ENCODE measurements around the gene FOXD2.

Gene FOXD2

GRCh38 chr1:47465605-47466004 lies 27.8 kb downstream of the FOXD2 start:
- no peak for DNase-seq (ENCODE audit: low read depth in 2 of 2)

GRCh38 chr1:47468709-47469389 lies 31.0 kb downstream of the FOXD2 start:
- DNase-seq (ENCODE audit: low read depth in 2 of 2) = no peak

DNA sequence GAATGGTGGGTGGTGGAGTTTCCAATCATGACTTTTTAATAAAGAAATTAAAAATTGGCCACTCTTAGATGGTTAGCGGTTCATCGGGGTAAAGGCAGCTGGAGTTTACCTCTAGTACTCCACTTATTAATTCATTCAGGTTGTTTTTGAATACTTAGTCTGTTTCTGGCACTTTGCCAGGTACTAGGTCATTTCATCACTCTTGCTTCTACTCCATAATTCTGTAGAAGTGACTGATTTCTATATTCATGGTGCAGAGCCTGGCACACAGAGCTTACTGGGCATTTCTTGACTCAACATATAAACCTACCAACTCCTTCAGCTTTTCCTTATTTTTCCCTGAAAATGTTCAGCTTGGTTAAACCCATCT lies 31.5 kb downstream of the FOXD2 start:
- DNase-seq (ENCODE audit: low read depth in 2 of 2) = no peak

DNA sequence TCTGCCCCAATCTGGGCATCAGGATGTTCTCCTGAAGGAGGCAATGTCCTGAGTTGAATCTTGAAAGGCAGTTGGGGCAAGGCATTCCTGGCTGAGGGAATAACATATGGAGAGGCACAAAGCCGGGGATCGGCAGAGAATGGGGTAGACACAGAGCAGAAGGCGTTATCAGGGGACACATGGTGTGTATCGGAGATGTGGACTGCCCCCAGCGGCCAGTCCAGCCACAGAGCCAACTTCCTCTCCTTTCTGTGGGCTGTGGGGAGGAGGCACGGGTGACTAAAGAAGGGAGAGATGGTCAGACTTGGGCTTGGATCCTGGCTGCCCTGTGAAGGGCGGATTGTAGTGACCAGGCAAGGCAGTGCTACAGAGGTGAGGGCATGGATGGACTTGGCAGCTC lies 32.1 kb downstream of the FOXD2 start:
- DNase-seq (ENCODE audit: low read depth in 2 of 2) = no peak

GRCh38 chr1:47471163-47471562 lies 33.3 kb downstream of the FOXD2 start:
- no peak for DNase-seq (ENCODE audit: low read depth in 2 of 2)

- DNase-seq (ENCODE audit: low read depth in 2 of 2) = no peak
Observed at GRCh38 chr1:47474278-47475193, 36.7 kb downstream of the FOXD2 start.

GRCh38 chr1:47477595-47478080 lies 39.8 kb downstream of the FOXD2 start:
- DNase-seq (ENCODE audit: low read depth in 2 of 2) = no peak

- no peak for DNase-seq (ENCODE audit: low read depth in 2 of 2)
Observed at GRCh38 chr1:47478090-47478489, 40.2 kb downstream of the FOXD2 start.

DNA sequence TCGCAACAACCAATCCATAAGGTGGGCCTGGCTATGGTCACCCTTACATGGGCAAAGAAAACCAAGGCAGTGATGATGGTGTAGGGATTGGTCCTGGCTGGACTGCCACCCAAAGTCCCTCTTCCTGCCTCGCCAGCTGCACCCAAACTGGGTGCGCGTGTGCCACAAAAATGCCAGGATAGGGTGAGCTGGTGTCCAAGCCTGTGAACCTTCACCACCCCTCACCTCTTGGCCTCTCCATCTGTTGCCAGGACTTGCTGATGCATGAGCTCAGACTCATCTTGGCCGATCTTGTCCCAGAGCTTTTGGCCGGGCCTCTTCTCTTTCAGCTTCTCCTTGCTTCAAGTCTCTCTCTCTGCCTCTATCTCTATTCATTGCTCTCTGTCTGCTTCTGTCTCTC lies 41.8 kb downstream of the FOXD2 start:
- DNase-seq (ENCODE audit: low read depth in 2 of 2) = no peak

DNA sequence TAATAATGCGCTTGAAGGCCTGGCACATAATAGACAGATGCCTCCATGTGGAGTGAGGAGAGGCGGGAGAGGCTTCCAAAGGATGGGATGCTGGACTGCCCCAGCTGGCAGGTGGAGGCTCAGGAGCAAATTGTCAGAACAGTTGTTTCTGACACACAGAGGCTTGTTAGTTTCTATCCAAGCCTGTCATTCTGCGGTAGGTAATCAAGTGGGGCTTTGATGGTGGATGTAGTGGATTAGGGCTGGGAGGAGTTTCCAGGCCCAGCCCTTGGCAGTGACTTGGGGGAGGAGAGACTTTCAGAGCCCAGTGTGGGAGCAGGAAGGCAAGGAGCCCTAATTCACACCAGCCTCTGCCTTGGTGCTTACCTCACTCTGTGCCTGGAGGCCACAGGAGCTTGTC lies 44.1 kb downstream of the FOXD2 start:
- no peak for DNase-seq (ENCODE audit: low read depth in 2 of 2)

DNA sequence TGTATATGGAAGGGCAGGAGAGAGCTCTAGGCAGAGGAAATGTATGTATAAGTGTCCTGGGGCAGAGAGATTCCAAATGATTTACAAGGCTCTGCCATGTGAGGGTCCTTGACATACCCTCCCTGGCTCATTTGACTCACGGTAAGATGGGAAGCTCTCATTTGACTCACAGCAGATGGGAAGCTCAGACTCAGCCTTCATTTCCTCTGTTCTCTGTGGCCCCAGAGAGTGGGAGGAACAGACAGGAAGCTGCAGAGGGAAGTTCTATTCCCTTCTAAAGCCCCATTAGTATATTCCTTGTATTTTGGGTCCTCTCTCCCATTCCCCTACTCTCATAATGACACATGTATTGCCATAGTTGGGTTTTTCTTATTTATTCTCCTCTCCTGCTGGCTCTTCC lies 44.9 kb downstream of the FOXD2 start:
- DNase-seq (ENCODE audit: low read depth in 2 of 2) = no peak

GRCh38 chr1:47483651-47484050 lies 45.8 kb downstream of the FOXD2 start:
- no peak for DNase-seq (ENCODE audit: low read depth in 2 of 2)

DNA sequence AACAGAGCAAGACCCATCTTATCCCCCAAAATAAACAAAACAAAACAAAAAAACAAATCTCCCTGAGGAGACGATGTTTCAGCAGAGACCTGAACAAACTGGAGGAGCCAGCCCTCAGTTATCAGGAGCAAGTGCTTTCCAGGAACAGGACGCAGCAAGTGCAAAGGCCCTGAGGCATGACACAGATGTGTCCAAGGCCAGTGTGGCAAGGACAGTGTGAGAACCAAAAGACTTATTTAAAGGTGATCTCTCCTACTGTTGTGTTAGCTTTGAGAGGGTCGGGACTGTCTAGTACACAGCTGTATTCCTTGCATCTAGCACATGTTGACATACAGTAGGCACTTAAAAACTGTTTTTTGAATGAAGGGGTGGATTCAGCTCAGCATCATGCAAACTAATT lies 48.0 kb downstream of the FOXD2 start:
- DNase-seq (ENCODE audit: low read depth in 2 of 2) = no peak

DNA sequence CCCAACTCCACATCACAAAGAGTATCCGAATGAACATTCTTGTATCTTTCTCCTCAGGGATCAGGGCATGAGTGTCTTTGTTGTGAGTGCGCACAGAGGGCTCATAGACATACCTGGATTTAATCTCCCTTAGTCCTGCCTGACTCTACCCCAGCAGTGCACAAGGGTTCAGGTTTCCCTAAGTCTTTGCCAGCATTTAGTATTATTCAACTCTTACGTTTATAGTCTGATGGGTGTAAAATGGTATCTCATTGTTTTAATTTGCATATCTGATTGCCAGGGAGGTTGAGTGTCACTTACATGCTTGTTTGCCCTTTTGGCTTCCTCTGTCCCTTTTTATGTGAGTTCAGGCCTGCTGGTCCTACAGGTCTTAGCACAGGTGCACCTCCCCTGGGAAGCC lies 49.5 kb downstream of the FOXD2 start:
- no peak for DNase-seq (ENCODE audit: low read depth in 2 of 2)

DNA sequence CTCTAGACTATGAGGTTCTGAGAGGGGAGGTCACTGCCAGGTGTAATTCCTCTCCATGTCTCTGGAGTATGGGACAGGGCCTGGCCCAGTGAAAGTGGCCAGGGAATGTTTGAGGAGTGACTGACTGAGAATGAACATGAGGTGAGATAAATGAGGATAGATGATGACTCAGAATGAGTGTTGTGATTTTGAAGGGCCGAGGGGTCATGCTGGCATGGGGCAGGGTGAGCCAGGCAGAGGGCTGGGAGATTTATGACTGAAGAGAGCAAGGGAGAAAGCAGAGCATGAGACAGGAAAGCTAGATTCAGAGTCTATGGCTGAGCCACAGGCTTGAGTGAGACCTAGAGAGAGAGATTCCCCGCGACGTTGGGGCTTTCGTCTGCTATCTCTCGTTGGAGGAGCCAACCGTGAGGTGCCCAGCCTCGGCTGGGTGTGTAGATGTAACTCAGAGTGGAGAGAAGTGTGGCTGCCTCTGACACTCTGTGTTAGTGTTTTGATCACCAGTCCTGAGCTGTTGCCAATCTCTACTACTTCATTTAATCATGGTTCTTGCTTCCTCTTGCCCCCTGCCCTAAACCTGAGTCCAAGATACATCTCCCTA lies 50.1 kb downstream of the FOXD2 start:
- no peak for DNase-seq (ENCODE audit: low read depth in 2 of 2)

Data from stimulated activated CD8-positive, alpha-beta memory T cell treated with anti-CD3 and anti-CD28 coated beads, Interleukin-15, amount 100 ng/mL, for 48 hours (primary cell).